Activated CD4-positive, alpha-beta T cell treated with anti-CD3 and anti-CD28 coated beads, Interleukin-2, amount 50 U/mL, for 4 hours (primary cell): ENCODE data around the gene DTX1.
"Not testable (repeated sequence)": the region's sequence is repeated elsewhere in the genome, so short reads cannot be mapped to it uniquely, and the experiment has no call there.

Source experiments
- DNase-seq, 2 experiments: peaks; one replicate each; pipeline ENCODE4 v3.0.0-alpha.2; 2020

DTX1 gene

DNA sequence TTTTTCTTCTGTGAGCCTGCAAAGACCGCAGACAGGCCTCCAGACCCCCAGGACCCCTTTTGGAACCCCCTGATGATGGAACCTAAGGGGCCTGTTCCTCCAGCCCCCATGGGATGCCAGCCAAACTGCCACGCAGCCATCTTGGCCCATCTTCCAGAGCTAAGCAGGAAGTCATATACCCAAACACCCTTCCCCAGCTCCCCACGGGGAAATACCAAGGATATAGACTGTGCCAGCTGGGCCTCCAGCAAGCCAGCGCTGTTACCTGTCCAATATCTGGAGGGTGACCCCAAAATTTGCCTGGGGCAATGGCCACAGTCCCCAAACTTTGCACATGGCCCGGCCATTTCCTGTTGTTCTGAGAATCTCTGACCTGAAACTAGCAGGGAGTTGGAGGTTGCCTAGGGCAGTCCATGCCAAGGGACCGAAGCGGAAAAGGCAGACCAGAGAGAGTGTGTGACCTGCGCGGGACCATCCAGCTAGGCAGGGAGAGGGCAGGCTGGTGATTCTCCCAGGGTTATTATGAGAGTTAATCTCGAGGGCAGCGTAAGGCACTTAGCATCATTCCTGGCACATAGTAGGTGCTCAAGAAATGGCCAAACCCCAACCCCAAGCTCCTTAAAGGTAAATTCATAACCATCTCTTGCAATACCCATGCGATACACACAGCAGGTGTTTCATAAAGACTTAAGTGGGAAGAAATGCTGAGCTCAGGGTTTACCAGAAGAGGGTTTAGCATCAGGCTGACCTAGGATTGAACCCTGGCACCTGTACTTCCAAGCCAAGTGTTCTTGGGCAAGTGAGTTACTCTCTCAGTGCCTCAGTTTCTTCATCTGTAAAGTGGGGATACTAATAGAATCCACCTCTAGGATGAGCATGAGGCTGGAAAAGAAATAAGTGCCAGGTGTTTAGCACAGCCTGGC lies 81.6 kb downstream of the DTX1 start:
- DNase-seq, result no peak

- no peak for DNase-seq
Observed at GRCh38 chr12:113138826-113139225, 82.3 kb downstream of the DTX1 start.

- no peak for DNase-seq
Observed at GRCh38 chr12:113140706-113141105, 84.2 kb downstream of the DTX1 start.

GRCh38 chr12:113141716-113142115 lies 85.2 kb downstream of the DTX1 start:
- DNase-seq, result not testable (repeated sequence)

DNA sequence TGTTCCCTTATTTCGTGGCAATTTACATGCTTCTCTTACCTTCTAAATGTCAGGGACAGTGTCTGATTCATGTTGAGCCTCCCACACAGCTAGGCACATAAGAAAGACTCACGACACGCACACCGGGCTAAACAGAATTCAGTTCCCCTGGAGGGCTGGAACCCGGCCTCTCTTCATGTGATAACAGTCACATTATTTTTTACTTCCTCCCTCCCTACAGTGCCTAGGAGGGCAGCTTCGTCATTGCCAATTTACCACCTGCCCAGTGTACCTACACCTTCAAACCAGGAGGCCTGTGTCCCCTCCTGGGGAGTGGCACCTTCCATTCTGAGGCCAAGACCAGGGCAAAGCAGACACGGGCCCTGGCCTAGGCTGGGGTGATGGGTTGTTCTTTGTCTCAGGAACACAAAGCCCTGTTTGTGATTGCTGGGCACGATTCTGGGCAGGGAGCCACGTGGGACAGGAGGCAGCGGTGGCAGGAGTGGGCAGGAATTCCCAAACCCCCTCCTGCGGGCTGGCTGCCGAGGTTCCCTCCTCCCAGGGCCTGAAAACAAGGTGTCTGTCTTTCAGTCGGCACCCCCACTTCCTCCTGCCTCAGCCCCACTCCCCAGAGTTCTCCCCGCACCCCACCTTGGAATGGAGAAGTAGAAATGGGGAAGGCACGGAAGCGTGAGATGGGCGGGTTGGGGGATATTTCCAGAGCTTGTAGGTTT lies 85.8 kb downstream of the DTX1 start:
- no peak for DNase-seq

- DNase-seq, result no peak
Observed at GRCh38 chr12:113142886-113143332, 86.4 kb downstream of the DTX1 start.

DNA sequence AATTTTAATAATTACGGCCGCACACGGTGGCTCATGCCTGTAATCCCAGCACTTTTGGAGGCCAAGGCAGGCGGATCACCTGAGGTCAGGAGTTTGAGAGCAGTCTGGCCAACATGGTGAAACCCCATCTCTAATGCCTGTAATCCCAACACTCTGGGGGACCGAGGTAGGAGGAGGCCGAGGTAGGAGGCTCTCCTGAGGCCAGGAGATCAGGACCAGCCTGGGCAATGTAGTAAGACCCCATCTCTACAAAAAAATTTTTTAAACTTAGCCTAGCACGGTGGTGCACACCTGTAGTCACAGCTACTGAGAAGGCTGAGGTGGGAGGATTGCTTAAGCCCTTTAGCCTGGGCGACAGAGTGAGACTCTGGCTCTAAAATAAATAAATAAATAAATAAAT lies 87.4 kb downstream of the DTX1 start:
- no peak for DNase-seq

DNA sequence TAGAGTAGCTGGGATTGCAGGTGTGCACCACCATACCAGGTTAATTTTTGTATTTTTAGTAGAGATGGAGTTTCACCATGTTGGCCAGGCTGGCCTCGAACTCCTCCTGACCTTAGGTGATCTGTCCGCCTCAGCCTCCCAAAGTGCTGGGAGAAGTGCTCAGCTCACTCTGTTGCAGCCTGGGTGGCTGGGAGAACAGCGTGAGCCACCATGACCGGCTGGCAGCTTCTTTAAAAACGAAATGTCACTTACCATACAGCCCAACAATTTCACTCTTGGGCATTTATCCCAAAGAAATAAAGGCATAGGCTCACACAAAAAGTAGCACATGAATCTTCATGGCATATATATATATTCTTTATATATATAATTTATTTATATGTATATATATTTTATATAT lies 88.3 kb downstream of the DTX1 start:
- no peak for DNase-seq

DNA sequence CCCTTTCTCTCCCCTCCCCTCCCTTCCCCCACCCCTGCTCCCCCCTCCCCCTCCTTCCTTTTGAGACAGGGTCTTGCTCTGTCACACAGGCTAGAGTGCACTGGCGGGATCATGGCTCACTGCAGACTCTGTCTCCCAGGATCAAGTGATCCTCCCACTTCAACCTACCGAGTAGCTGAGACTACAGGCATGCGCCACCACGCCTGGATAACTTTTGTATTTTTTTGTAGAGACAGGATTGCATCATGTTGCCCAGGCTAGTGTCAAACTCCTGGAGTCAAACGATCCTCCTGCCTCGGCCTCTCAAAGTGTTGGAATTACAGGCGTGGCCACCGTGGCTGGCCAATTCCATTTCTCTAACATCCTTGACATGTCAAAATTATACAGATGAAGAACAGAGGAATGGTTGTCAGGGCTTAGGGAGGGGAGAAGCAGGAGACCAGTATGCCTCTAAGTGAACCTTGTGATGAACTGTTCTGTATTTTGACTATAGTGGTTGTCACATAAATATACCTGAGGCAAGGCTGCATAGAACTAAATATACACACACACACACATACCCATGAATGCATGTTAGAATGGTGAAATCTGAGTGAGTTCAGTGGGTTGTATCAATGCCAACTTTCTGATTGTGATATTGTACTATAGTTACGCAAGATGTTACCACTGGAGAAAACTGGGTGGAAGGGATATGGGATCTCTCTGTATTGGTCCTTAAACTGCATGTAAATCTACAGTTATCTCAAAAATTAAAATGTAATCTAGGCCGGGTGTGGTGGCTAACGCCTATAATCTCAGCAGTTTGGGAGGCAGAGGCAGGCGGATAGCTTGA lies 89.4 kb downstream of the DTX1 start:
- no peak for DNase-seq

- DNase-seq, result no peak
Observed at GRCh38 chr12:113146999-113147398, 90.5 kb downstream of the DTX1 start.
